GM12878 (cell line): ENCODE measurements around the gene BIRC5. TPM values are rescaled to one million over a fixed set of nuclear protein-coding genes. Genes with fewer than 3 reads are reported as not detected.

Source experiments
- ATAC-seq: fragments of 200-7000 bp; cut with Tn5 transposase; 3 replicates; pipeline ENCODE4 v1.9.1; 2020; ENCODE audit warnings: mild to moderate bottlenecking, moderate library complexity
- BruUV-seq: library from RNA; stranded (reverse); fragments of 400-500 nt; replicated peaks from 2 replicates; lab custom pipeline; 2021; lab: Mats Ljungman, UMichigan
- CTCF ChIA-PET: fragments of 300-600 bp; sonication (Branson Sonifier 250); formaldehyde crosslinking; extraction: SDS; loops from one replicate; lab custom pipeline; 2021; ENCODE audit warnings: inconsistent platforms; lab: Yijun Ruan, JAX
- POLR2A ChIA-PET: fragments of 350-600 bp; formaldehyde crosslinking; extraction: SDS; loops from one replicate; lab custom pipeline; 2021; ENCODE audit warnings: inconsistent platforms; lab: Charles Lee
- RAD21 ChIA-PET: fragments of 300-600 bp; sonication (Branson Sonifier 250); formaldehyde crosslinking; loops from one replicate; lab custom pipeline; 2023; ENCODE audit warnings: antibody characterized with exemption; ENCODE audit not compliant: unreplicated experiment; lab: Charles Lee
- SMC1A ChIA-PET: fragments of 300-600 bp; sonication (Branson Sonifier 250); formaldehyde crosslinking; loops from one replicate; lab custom pipeline; 2023; ENCODE audit not compliant: unreplicated experiment, uncharacterized antibody; lab: Charles Lee
- DNase-seq: peaks from one replicate; pipeline ENCODE4 v3.0.0-alpha.2; 2011; ENCODE audit warnings: low read depth, low spot score
- FAIRE-seq: peaks from 3 replicates; lab custom pipeline; 2011; peaks lifted over from hg19 to GRCh38; lab: Jason Lieb, UNC
- H2AFZ ChIP-seq: 2 replicates; pipeline ENCODE4 v1.6.0; 2011; ENCODE audit warnings: low read depth, low read length, control low read depth; ENCODE audit not compliant: control insufficient read depth
- H3K27ac ChIP-seq: 2 replicates; pipeline ENCODE4 v1.5.1; 2011; ENCODE audit warnings: control low read depth; ENCODE audit not compliant: control insufficient read depth, insufficient read depth
- H3K27me3 ChIP-seq, 2 experiments: replicated peaks in 1 of 2; 2 replicates each; pipeline versions ENCODE4 v1.6.0 to v1.6.1; 2011; ENCODE audit warnings: low read length in 1 of 2; ENCODE audit not compliant: control insufficient read depth in 2 of 2, insufficient read depth in 2 of 2
- H3K36me3 ChIP-seq, 2 experiments: 2 replicates each; pipeline ENCODE4 v1.5.1; 2011; ENCODE audit warnings: low read length in 1 of 2; ENCODE audit not compliant: control insufficient read depth in 2 of 2, insufficient read depth in 2 of 2
- H3K4me1 ChIP-seq: 2 replicates; pipeline ENCODE4 v1.6.1; 2011; ENCODE audit warnings: mild to moderate bottlenecking, low read length, moderate library complexity, mixed read lengths; ENCODE audit not compliant: control insufficient read depth, insufficient read depth
- H3K4me2 ChIP-seq: 2 replicates; pipeline ENCODE4 v1.6.0; 2011; ENCODE audit warnings: control low read depth; ENCODE audit not compliant: control insufficient read depth, insufficient read depth
- H3K4me3 ChIP-seq: fragments of 200-600 bp; sonication (generic); 2 replicates; pipeline ENCODE4 v1.5.1; 2016
- H3K79me2 ChIP-seq: 2 replicates; pipeline ENCODE4 v1.6.0; 2011; ENCODE audit warnings: low read length; ENCODE audit not compliant: control insufficient read depth, insufficient read depth
- H3K9ac ChIP-seq: 2 replicates; pipeline ENCODE4 v1.8.0; 2011; ENCODE audit warnings: low read length, control low read depth, mixed read lengths; ENCODE audit not compliant: control insufficient read depth, insufficient read depth
- H3K9me3 ChIP-seq: replicated peaks from 3 replicates; pipeline ENCODE4 v1.5.1; 2011; ENCODE audit warnings: mild to moderate bottlenecking, low read length; ENCODE audit not compliant: control insufficient read depth, insufficient read depth
- H4K20me1 ChIP-seq: 2 replicates; pipeline ENCODE4 v1.6.0; 2011; ENCODE audit not compliant: control insufficient read depth, insufficient read depth
- BMI1 ChIP-seq: fragments of 450-650 bp; IDR thresholded peaks from 2 replicates; pipeline ENCODE4 v1.6.1; 2016; ENCODE audit warnings: mild to moderate bottlenecking, moderate library complexity, borderline replicate concordance
- SUZ12 ChIP-seq: fragments of 200-600 bp; sonication (generic); IDR thresholded peaks from one replicate; pipeline ENCODE4 v1.6.1; 2018; ENCODE audit warnings: antibody characterized with exemption, mild to moderate bottlenecking; ENCODE audit not compliant: unreplicated experiment
- WGBS: methylation state at CpG from one replicate; pipeline ENCODE4 v1.1.6; 2016; ENCODE audit warnings: low lambda C conversion rate; ENCODE audit not compliant: insufficient replicate concordance, insufficient coverage; ENCODE audit errors: missing lambda C conversion rate; 5-methylcytosine and 5-hydroxymethylcytosine counted together
- in situ Hi-C: fragments of 300-500 bp; cut with MboI; formaldehyde crosslinking; loops from 9 replicates; pipeline ENCODE4 v1.14.3; 2018; ENCODE audit warnings: mixed read lengths
- intact Hi-C: fragments of 100-400 bp; cut with micrococcal nuclease; formaldehyde crosslinking; loops from one replicate; pipeline ENCODE4 v1.14.2; 2022; ENCODE audit not compliant: unreplicated experiment
- polyA plus RNA-seq, 11 experiments: library from polyadenylated mRNA; depleted of rRNA in 4 of 11; unstranded in 6 of 11; stranded (reverse) in 5 of 11; fragments of >200 nt; fragmentation: Nextera tagmentation in 4 of 11; fragmentation: Illumina TruSeq in 1 of 11; extraction: Ambion mirVana in 4 of 11; extraction: Trizol in 1 of 11; gene quantifications; 1 replicate in 1 of 11; 2 replicates in 10 of 11; pipeline versions ENCODE4 v1.2.1 to v1.2.3, GENCODE V29; 2011 to 2016; ENCODE audit warnings: inconsistent platforms in 2 of 11, missing spikeins in 2 of 11, low read depth in 1 of 11
- total RNA-seq, 4 experiments: library from RNA; depleted of rRNA in 3 of 4; stranded (reverse); fragments of >200 nt in 3 of 4; fragmentation: Illumina TruSeq in 1 of 4; extraction: Trizol in 1 of 4; gene quantifications; 2 replicates each; pipeline versions ENCODE4 v1.2.1 to v1.2.3, GENCODE V29; 2013 to 2021
- TF ChIP-seq, protein P1 (sequence below): IDR thresholded peaks from 2 replicates; pipeline ENCODE4 v1.6.1; 2011; ENCODE audit warnings: low read depth, low read length, improper control_type of control experiment, borderline replicate concordance
- TF ChIP-seq, protein P2 (sequence below): fragments of 450-650 bp; IDR thresholded peaks from 2 replicates; pipeline ENCODE4 v1.6.1; 2018; ENCODE audit warnings: mild to moderate bottlenecking, low read depth, moderate library complexity; ENCODE audit not compliant: partially characterized antibody
- TF ChIP-seq, protein P3 (sequence below): fragments of 450-650 bp; IDR thresholded peaks from 2 replicates; pipeline ENCODE4 v1.6.1; 2017; ENCODE audit warnings: borderline replicate concordance

The BIRC5 gene
- total and polyA plus RNA-seq, 10 of the 15 experiments (the other 5 are each of a cell fraction or from before 2014, with no cell fraction given) = 41.0 to 175 (median 90.8) TPM

DNA sequence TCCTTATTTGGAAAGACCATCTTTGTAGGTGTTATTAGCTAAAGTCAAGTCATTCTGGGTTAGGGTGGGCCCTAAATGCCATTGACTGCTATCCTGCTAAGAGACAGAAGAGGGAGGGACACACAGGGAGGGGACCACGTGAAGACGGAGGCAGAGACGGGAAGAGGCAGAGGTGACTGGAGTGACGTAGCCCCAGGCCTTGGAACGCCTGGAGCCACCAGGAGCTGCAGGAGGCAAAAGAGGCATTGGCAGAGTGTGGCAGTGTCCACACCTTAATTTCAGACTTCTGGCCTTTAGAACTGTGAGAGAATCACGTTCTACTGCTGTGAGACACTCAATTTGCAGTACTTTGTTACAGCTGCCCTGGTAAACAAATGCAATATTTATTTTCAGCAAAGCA, 13.6 kb upstream of the BIRC5 start:
- intact Hi-C loops (no loop called here), in situ Hi-C loops (no loop called here)
- no peak overlapping the region for H3K27ac ChIP-seq
- FAIRE-seq (no peak), ATAC-seq (no peak), DNase-seq (no peak)
- SMC1A ChIA-PET = no interaction called here
- no peaks in the 10 kb centered on the region for H3K27me3 ChIP-seq
- no peak overlapping the region for H3K4me2 ChIP-seq
- BruUV-seq = no TSS peak
- peaks cover 7% of the 10 kb centered on the region for H3K4me1 ChIP-seq
- no peak overlapping the region for H3K9ac ChIP-seq
- H4K20me1 ChIP-seq = no peaks in the 10 kb centered on the region
- H3K4me3 ChIP-seq = no peak overlapping the region
- H3K9me3 ChIP-seq = no peaks in the 10 kb centered on the region; the same call in 2 of the 3 replicates
- peaks cover 2% of the 10 kb centered on the region for H3K79me2 ChIP-seq
- RAD21 ChIA-PET = interaction anchor here (0.9 kb wide), 1 partner anchor 9 kb away, joined by 3 read pairs; no protein-coding TSS in a partner anchor
- POLR2A ChIA-PET = interaction anchor here (0.6 to 1.1 kb wide), 4 partner anchors 9 to 88 kb away, joined by 3 to 4 read pairs (median 3); no protein-coding TSS in a partner anchor
- WGBS = 82% methylated on average over 6 of the region's 6 CpGs
- CTCF ChIA-PET = interaction anchor here (1.2 kb wide), 1 partner anchor 50 kb away, joined by 4 read pairs; no protein-coding TSS in a partner anchor
- H2AFZ ChIP-seq = no peak overlapping the region
- TF ChIP-seq, protein P1, sequence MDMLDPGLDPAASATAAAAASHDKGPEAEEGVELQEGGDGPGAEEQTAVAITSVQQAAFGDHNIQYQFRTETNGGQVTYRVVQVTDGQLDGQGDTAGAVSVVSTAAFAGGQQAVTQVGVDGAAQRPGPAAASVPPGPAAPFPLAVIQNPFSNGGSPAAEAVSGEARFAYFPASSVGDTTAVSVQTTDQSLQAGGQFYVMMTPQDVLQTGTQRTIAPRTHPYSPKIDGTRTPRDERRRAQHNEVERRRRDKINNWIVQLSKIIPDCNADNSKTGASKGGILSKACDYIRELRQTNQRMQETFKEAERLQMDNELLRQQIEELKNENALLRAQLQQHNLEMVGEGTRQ = no peak
- TF ChIP-seq SUZ12 = no peak
- TF ChIP-seq, all 136 proteins: peak for 0
- peaks cover 13 to 15% of the 10 kb centered on the region in 2 experiments; a peak in 3 of 4 replicates for H3K36me3 ChIP-seq

DNA sequence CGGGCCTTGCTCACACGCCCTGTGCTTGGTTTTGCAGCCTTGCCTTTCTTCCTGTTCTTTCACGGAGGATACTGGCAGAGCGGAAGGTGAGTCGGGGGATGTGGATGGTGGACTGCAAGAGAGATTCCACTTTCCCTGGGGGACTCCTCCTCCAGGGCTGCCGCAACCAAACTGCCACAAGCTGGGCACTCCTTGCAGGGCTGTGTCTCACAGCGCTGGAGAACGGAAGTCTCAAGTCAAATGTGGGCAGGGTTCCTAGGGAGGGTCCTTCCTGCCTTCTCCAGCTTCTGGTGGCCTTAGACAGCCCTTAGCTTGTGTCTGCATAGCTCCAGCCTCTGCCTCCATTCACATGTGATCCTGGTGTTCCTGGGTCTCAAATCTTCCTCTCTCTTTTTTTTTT, 11.4 kb upstream of the BIRC5 start:
- Histone ChIP-seq H3K36me3 (peaks cover 6 to 13% of the 10 kb centered on the region in 2 experiments; a peak in 3 of 4 replicates), H3K4me3 (no peak overlapping the region), H3K9ac (no peak overlapping the region), H2AFZ (no peak overlapping the region), H3K27me3 (no peaks in the 10 kb centered on the region), H3K9me3 (no peaks in the 10 kb centered on the region; the same call in 2 of the 3 replicates), H3K79me2 (no peaks in the 10 kb centered on the region; the same call in 1 of the 2 replicates), H3K4me1 (peaks cover 7% of the 10 kb centered on the region), H3K4me2 (no peak overlapping the region), H3K27ac (no peak overlapping the region), H4K20me1 (no peaks in the 10 kb centered on the region)
- ChIA-PET RAD21 (interaction anchor here (0.8 kb wide), 1 partner anchor 118 kb away, joined by 3 read pairs; no protein-coding TSS in a partner anchor), CTCF (interaction anchor here (0.5 to 2.3 kb wide), 5 partner anchors 26 to 219 kb away, joined by 3 to 8 read pairs (median 3); no protein-coding TSS in a partner anchor), SMC1A (no interaction called here), POLR2A (interaction anchor here (0.6 kb wide), 1 partner anchor 97 kb away, joined by 5 read pairs; no protein-coding TSS in a partner anchor)
- intact Hi-C loops (no loop called here), in situ Hi-C loops (no loop called here)
- no peak for ATAC-seq
- FAIRE-seq = no peak
- 89% methylated on average over 8 of the region's 8 CpGs for WGBS
- no peak for DNase-seq
- BruUV-seq = no TSS peak
- TF ChIP-seq, protein P2, sequence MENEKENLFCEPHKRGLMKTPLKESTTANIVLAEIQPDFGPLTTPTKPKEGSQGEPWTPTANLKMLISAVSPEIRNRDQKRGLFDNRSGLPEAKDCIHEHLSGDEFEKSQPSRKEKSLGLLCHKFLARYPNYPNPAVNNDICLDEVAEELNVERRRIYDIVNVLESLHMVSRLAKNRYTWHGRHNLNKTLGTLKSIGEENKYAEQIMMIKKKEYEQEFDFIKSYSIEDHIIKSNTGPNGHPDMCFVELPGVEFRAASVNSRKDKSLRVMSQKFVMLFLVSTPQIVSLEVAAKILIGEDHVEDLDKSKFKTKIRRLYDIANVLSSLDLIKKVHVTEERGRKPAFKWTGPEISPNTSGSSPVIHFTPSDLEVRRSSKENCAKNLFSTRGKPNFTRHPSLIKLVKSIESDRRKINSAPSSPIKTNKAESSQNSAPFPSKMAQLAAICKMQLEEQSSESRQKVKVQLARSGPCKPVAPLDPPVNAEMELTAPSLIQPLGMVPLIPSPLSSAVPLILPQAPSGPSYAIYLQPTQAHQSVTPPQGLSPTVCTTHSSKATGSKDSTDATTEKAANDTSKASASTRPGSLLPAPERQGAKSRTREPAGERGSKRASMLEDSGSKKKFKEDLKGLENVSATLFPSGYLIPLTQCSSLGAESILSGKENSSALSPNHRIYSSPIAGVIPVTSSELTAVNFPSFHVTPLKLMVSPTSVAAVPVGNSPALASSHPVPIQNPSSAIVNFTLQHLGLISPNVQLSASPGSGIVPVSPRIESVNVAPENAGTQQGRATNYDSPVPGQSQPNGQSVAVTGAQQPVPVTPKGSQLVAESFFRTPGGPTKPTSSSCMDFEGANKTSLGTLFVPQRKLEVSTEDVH = no peak
- TF ChIP-seq, protein P3, sequence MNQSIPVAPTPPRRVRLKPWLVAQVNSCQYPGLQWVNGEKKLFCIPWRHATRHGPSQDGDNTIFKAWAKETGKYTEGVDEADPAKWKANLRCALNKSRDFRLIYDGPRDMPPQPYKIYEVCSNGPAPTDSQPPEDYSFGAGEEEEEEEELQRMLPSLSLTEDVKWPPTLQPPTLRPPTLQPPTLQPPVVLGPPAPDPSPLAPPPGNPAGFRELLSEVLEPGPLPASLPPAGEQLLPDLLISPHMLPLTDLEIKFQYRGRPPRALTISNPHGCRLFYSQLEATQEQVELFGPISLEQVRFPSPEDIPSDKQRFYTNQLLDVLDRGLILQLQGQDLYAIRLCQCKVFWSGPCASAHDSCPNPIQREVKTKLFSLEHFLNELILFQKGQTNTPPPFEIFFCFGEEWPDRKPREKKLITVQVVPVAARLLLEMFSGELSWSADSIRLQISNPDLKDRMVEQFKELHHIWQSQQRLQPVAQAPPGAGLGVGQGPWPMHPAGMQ = no peak
- no peak for TF ChIP-seq BMI1
